Measurements from ENCODE around the gene OR10R2. TPM values are rescaled to one million over a fixed set of nuclear protein-coding genes. Genes with fewer than 3 reads are reported as not detected.

Gene OR10R2, protein sequence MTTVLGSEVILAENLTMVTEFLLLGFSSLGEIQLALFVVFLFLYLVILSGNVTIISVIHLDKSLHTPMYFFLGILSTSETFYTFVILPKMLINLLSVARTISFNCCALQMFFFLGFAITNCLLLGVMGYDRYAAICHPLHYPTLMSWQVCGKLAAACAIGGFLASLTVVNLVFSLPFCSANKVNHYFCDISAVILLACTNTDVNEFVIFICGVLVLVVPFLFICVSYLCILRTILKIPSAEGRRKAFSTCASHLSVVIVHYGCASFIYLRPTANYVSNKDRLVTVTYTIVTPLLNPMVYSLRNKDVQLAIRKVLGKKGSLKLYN
- total RNA-seq = not detected in 2 replicates

DNA sequence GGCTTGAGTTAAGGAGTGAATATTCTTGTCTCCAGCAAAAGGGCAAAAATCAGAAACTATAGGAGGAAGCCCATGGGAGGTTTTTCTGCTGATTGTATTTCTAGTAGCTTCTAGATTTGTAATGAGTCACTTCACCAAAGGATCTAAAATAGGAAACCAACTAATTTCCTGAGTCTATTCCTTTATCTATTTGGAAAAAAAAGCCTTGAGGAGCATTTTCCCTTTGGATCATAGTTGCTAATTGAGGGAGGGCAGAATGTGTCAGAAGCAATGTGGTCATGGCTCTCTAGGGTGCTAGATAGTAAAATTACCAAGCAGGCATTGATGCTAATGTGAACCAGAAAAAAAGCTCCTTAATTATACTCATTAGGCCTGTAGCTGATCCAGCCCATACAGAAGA, at the start of gene OR10R2:
Gene OR10R2, plus strand, starts transcription at position 301 of the 400 bp plus-strand sequence. CDS start 106 bp downstream, outside the sequence.

GRCh38 chr1:158426137-158426536, 45.9 kb upstream of the OR10R2 start, which contains the start of gene OR10K2:
OR10K2 (minus strand) TSS chr1:158426237; CDS start chr1:158420866, 5,371 bp downstream.

DNA sequence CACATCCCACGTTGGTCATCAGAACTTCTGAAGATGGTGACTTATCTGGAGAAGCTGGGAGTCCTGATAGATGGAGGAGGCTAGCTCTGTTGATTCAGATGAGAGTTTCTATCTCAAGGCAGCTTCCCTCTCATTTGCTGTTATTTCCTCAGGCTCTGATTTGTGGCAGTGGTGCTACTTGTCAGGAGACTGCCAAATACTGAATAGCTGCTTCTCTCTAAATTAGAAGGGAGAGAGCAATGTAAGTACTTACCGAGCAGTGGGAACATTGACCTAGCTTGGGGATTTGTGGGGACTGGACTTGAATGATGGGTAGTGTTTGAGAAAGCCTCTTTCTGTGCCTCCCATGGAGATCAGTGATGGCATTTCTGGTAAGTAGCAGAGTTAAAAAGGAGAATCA, 10.5 kb upstream of the OR10R2 start, which contains the start of gene OR10K1:
Gene OR10K1, plus strand, starts transcription at position 301 of the 400 bp plus-strand sequence. CDS start 3,728 bp downstream, outside the sequence.

Other genes with a start within 250 kb of the OR10R2 start
- gene CD1A, start 217.8 kb upstream of the OR10R2 start, total RNA-seq = not detected in 2 replicates
- not detected in 2 replicates for gene CD1C, start 182.3 kb upstream of the OR10R2 start, total RNA-seq
- not detected in 2 replicates for gene CD1B, start 140.7 kb upstream of the OR10R2 start, total RNA-seq
- gene CD1E, start 118.3 kb upstream of the OR10R2 start, total RNA-seq = not detected in 2 replicates
- not detected in 2 replicates for gene OR10T2, start 72.8 kb upstream of the OR10R2 start, total RNA-seq
- gene OR10K2, start 46.0 kb upstream of the OR10R2 start, total RNA-seq = not detected in 2 replicates
- not detected in 2 replicates for gene OR10K1, start 10.4 kb upstream of the OR10R2 start, total RNA-seq
- gene OR6Y1, start 82.2 kb downstream of the OR10R2 start, total RNA-seq = not detected in 2 replicates
- gene OR6P1, start 98.4 kb downstream of the OR10R2 start, total RNA-seq = not detected in 2 replicates
- gene OR10X1, start 107.7 kb downstream of the OR10R2 start, total RNA-seq = not detected in 2 replicates
- gene OR10Z1, start 133.0 kb downstream of the OR10R2 start, total RNA-seq = not detected in 2 replicates
- 0.13 TPM in 1 of 2 replicates, not detected in the other for gene SPTA1, start 214.5 kb downstream of the OR10R2 start, total RNA-seq
- not detected in 2 replicates for gene OR6K2, start 228.4 kb downstream of the OR10R2 start, total RNA-seq
- not detected in 2 replicates for gene OR6K3, start 248.5 kb downstream of the OR10R2 start, total RNA-seq

All from articular chondrocyte of knee joint (primary cell).